Measurements from ENCODE around the gene HCN4. TPM values are rescaled to one million over a fixed set of nuclear protein-coding genes. Genes with fewer than 3 reads are reported as not detected.

HCN4 gene
- polyA plus RNA-seq, 1 donor, result not detected

DNA sequence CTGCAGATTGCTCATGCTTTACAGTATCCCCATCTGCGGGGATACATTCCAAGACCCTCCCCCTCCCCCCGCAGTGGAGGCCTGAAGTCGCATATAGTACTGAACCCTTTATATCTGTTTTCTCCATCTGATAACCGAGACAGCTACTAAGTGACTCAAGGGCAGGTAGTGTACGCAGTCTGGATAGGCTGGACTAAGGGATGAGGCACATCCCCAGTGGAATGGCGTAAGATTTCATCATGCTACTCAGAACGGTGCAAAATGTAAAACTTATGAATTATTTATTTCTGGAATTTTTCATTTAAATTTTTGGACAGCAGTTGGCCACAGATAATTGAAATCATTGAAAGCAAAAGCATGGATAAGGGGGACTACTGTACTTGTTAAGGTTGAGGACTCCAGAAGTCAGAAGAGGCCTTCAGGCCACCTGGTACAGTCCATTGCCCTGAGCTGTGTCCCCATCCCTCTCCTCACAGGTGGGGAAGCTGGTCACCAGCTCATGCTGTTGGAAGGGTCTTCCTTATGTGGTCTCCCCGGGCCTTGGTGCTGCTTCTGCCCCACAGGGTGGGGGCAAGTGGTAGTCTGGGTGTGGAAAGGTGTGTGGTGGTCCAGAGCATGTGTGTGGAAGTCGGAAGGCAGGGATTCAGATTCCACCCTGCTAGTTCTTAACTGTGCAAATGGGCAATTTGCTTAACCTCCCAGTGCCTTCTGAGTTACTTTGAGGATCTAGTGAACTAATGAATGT lies 72.0 kb downstream of the HCN4 start:
- no peak for DNase-seq (ENCODE audit: low read depth)

DNA sequence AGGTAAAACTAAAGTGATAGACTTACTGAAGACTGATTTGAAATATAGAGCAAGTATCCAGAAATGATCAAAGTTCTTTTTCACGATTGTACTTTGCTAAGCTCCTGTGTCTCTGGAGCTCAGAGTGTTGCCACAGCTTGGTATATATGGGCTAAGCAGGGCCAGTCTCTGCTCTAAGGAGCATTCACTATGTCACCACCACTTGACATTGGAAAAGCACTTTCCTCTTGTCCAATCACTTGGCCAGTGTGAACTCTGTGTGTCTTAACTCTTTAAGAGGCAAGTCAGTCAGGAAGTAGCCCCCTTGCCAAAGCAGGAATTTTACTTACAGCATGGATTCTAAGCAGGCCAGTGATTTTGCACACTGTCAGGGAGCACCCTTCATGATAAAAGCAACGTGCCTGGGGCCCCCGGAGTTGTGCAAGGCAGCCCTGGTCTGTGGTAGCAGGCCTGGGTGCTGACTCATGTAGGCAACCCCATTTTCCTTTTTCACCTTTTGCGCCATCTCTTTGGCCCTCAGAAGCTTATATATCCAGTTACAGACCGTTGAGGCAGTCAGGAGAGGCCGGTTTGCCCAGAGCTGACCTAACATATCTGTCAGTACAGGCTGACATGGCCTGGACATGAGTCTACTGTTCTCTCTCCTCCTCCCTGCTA lies 73.0 kb downstream of the HCN4 start:
- DNase-seq (ENCODE audit: low read depth), result no peak

- DNase-seq (ENCODE audit: low read depth), result no peak
Measured at GRCh38 chr15:73293773-73294172, 75.0 kb downstream of the HCN4 start.

DNA sequence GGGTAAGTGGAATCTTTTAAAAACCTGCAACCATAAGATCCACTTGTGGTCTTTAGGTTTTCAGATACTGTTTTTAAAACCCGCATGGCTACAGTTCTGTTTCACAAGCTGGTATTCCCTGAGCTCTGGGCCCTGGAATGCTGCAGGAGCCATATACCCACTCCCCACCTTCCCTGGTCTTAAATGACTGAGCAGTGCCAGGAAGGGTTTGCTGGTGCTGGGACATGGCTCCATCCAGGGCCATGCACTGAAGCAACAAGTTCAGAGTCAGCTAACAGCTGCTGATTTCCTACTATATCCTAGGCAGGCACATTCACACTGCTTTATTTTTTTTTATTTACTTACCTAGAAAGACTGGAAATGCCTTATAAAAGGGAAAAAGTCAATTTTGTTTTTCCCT lies 77.3 kb downstream of the HCN4 start:
- no peak for DNase-seq (ENCODE audit: low read depth)

DNA sequence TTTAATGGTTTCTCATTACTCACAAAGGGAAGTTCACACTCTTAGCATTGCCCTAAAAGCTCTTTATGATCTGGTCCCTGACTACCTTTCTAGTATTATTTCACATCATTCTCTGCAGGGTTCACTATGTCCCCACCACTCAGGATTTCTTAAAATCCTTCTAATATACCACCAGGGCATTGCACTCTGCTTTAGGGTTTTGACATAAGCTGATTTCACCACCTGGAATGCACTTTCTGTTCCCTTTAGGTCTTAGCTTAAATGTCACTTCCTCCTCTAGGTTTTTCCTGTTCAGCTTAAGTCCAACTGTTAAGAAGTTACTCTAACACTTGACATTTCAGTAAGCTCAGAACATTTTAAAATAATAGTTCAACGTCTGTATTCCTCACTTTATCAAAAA lies 81.7 kb downstream of the HCN4 start:
- DNase-seq (ENCODE audit: low read depth), result no peak

- DNase-seq (ENCODE audit: low read depth), result peak; percentile 11
Measured at GRCh38 chr15:73286311-73286710, 82.4 kb downstream of the HCN4 start.

- DNase-seq (ENCODE audit: low read depth), result no peak
Measured at GRCh38 chr15:73284090-73284716, 84.6 kb downstream of the HCN4 start.

- DNase-seq (ENCODE audit: low read depth), result no peak
Measured at GRCh38 chr15:73283366-73283962, 85.3 kb downstream of the HCN4 start.

- DNase-seq (ENCODE audit: low read depth), result no peak
Measured at GRCh38 chr15:73282567-73283365, 86.0 kb downstream of the HCN4 start.

- DNase-seq (ENCODE audit: low read depth), result no peak
Measured at GRCh38 chr15:73275862-73276261, 92.9 kb downstream of the HCN4 start.

DNA sequence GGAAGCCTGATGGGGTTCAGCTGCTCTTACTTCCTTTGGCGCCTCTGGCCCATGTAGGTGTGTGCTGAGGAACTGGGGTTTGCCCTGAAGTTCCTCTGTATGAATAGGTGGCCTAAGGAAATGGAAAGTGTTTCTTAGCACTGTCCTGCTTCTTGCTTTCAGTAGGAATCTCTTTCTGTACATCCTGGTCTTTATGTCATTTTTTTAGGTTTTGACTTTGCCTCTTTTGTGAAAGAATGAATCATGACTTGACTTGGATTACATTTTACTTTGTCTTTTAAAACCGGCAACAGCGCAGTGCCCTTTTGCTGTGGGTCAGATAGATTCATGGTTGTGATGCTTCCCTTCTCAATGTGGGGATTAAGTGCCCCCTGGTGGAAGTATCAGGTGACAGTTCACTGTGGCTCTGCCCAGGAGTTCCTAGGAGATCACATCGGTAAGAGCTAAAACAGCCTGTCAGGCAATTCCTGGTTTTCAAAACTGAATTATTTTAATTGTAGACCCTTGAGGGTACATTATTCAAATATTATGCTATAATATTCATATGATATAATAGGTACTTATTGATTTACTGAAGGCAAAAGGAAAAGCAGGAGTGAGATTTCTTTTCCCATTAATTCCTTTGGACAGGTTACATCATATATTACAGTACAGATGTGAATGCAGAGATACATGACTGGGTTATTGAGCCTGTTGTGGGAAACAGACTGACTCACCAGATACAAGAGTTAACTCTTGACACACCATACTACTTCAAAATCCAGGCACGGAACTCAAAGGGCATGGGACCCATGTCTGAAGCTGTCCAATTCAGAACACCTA lies 95.4 kb downstream of the HCN4 start:
- peak; percentile 28 for DNase-seq (ENCODE audit: low read depth)

DNA sequence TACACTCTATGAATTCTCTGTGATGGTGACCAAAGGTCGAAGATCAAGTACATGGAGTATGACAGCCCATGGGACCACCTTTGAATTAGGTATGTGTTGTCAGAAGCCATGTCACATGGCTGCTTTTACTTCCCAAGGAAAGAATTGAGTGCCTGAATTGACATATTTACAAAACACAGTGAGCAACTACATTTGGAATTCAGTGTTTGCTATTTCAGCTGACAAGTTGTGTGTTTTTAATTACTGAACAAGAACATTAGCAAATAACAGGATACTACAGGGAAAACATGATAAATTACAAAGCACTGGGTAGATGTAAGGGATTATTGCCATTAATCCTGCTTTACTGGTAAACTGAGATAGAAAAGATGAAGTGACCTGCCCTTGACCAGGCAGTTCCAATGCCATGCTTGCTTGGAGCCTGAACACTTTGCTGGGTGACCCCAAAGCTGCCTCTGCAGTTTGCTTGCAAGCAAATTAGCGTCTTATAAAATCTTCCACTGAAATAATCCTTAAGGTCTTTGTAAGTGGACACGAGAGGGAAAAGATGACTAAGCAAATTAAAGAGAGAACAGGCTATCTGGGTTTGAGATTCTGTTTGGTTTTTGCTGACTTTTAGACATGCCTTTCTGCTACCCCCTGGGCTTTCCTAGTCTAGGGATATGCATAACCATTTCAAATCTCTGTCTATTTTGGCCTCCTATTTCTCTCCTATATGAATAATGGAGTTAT lies 98.2 kb downstream of the HCN4 start:
- DNase-seq (ENCODE audit: low read depth), result no peak

Other genes starting within 250 kb of the HCN4 start
- gene REC114, start 74.2 kb upstream of the HCN4 start, polyA plus RNA-seq (ENCODE audit: insufficient read length), result not detected